Measurements from ENCODE around the gene CFAP61.

- TF ChIP-seq CTCF (conservative IDR thresholded peaks at IDR 0.05) (no peak), ZFX (IDR thresholded peaks at IDR 0.05) (no peak)
Measured at GRCh38 chr20:20275636-20276035, 223.3 kb downstream of the CFAP61 start.

All from C4-2B (cell line).